PFSK-1 (cell line): ENCODE results near the gene GNB1L.

ENCODE experiments used
- POLR2AphosphoS5 ChIP-seq: IDR thresholded peaks from 2 replicates; pipeline ENCODE4 v1.6.1; 2012; ENCODE audit warnings: low read depth, mild to moderate bottlenecking, control low read depth, low read length, moderate library complexity
- SIN3A ChIP-seq: IDR thresholded peaks from 2 replicates; pipeline ENCODE4 v1.6.1; 2012; ENCODE audit warnings: mild to moderate bottlenecking, low read length, moderate library complexity, borderline replicate concordance; ENCODE audit not compliant: insufficient read depth
- TAF1 ChIP-seq: IDR thresholded peaks from 2 replicates; pipeline ENCODE4 v1.6.1; 2012; ENCODE audit warnings: low read length, control low read depth, borderline replicate concordance; ENCODE audit not compliant: insufficient read depth
- TF ChIP-seq, protein P1 (sequence below), 2 experiments: IDR thresholded peaks; 2 replicates each; pipeline versions ENCODE4 v1.6.1 to v1.8.0; 2011 to 2012; ENCODE audit warnings: low read depth in 2 of 2, low read length in 2 of 2, control low read depth in 1 of 2, inconsistent platforms in 1 of 2, mild to moderate bottlenecking in 1 of 2, moderate library complexity in 1 of 2; ENCODE audit not compliant: insufficient read depth in 1 of 2

DNA sequence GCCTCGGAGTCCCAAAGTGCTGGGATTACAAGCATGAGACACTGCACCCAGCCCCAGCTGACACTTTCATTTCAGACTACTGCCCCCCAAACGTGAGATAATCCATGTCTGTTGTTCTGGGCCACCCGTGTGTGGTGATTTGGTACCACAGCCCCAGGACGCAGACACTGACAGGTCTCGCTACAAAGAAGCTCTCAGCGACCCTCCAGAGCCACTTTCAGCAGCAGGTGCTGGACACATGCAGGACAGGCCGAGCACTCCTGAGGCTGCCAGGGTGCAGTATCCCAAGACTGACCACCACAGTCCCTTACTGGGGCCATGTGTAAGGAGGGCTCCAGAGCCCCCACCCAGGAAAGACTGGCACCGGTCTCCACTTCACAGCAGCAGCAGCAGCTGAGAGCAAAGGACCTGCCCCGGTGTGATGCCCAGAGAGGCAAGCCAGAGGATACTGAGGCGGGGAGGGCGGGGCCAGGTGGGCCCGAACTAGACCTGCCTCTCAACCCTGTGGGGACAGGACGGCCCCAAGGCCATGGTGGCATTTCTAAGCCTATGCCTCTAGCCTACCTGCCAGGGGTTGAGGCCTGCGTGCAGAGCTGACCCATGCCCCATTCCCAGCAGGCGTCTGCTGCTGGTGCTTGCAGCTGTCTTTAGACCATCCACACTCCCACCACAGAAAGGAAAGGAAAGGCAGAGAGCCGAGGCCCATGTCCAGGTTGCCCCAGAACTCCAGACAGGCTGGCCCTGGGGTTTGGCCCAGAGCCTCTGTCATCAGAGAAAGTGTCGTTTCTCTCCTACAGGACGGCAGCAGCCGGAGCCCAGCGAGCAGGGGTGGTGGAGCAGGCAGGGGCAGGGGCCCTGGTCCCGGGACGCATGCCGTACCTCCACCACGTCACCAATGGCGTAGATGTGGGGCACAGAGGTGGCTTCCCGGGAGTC lies 28.0 kb upstream of the GNB1L start:
- TF ChIP-seq POLR2AphosphoS5: no peak
- no peak for TF ChIP-seq TAF1
- TF ChIP-seq, protein P1, sequence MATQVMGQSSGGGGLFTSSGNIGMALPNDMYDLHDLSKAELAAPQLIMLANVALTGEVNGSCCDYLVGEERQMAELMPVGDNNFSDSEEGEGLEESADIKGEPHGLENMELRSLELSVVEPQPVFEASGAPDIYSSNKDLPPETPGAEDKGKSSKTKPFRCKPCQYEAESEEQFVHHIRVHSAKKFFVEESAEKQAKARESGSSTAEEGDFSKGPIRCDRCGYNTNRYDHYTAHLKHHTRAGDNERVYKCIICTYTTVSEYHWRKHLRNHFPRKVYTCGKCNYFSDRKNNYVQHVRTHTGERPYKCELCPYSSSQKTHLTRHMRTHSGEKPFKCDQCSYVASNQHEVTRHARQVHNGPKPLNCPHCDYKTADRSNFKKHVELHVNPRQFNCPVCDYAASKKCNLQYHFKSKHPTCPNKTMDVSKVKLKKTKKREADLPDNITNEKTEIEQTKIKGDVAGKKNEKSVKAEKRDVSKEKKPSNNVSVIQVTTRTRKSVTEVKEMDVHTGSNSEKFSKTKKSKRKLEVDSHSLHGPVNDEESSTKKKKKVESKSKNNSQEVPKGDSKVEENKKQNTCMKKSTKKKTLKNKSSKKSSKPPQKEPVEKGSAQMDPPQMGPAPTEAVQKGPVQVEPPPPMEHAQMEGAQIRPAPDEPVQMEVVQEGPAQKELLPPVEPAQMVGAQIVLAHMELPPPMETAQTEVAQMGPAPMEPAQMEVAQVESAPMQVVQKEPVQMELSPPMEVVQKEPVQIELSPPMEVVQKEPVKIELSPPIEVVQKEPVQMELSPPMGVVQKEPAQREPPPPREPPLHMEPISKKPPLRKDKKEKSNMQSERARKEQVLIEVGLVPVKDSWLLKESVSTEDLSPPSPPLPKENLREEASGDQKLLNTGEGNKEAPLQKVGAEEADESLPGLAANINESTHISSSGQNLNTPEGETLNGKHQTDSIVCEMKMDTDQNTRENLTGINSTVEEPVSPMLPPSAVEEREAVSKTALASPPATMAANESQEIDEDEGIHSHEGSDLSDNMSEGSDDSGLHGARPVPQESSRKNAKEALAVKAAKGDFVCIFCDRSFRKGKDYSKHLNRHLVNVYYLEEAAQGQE (IDR thresholded peaks at IDR 0.05; ENCODE audit: insufficient read depth in 1 of 2, low read depth in 2 of 2, low read length in 2 of 2): no peak
- TF ChIP-seq SIN3A: no peak
